Mucosa of rectum (tissue), 2 donors: ENCODE measurements around the gene VENTX.

Source experiments
- H3K27ac ChIP-seq, 2 donors: one replicate each; pipeline ENCODE4 v1.7.0; 2013; ENCODE audit warnings: inconsistent platforms in 2 of 2, low read depth in 2 of 2, low read length in 2 of 2
- H3K27me3 ChIP-seq, 2 donors: one replicate each; pipeline ENCODE4 v1.7.0; 2013; ENCODE audit warnings: low read length in 2 of 2; ENCODE audit not compliant: control insufficient read depth in 2 of 2, insufficient read depth in 2 of 2
- H3K36me3 ChIP-seq, 2 donors: one replicate each; pipeline ENCODE4 v1.7.0; 2013; ENCODE audit warnings: low read length in 2 of 2; ENCODE audit not compliant: control insufficient read depth in 2 of 2, insufficient read depth in 2 of 2
- H3K4me1 ChIP-seq, 2 donors: one replicate each; pipeline ENCODE4 v1.7.0; 2013; ENCODE audit warnings: low read length in 2 of 2, mild to moderate bottlenecking in 1 of 2; ENCODE audit not compliant: control insufficient read depth in 2 of 2, insufficient read depth in 2 of 2
- H3K4me3 ChIP-seq, 2 donors: one replicate each; pipeline ENCODE4 v1.7.0; 2013; ENCODE audit warnings: low read length in 2 of 2
- H3K9ac ChIP-seq, 2 donors: one replicate each; pipeline ENCODE4 v1.7.0; 2013; ENCODE audit warnings: low read length in 2 of 2, low read depth in 1 of 2, mild to moderate bottlenecking in 1 of 2
- H3K9me3 ChIP-seq, 2 donors: one replicate each; pipeline ENCODE4 v1.7.0; 2013; ENCODE audit warnings: low read length in 2 of 2; ENCODE audit not compliant: control insufficient read depth in 2 of 2
- donor health status: healthy.
- donor health status: Normal muscosa, but diverticular disease.

Gene VENTX

DNA sequence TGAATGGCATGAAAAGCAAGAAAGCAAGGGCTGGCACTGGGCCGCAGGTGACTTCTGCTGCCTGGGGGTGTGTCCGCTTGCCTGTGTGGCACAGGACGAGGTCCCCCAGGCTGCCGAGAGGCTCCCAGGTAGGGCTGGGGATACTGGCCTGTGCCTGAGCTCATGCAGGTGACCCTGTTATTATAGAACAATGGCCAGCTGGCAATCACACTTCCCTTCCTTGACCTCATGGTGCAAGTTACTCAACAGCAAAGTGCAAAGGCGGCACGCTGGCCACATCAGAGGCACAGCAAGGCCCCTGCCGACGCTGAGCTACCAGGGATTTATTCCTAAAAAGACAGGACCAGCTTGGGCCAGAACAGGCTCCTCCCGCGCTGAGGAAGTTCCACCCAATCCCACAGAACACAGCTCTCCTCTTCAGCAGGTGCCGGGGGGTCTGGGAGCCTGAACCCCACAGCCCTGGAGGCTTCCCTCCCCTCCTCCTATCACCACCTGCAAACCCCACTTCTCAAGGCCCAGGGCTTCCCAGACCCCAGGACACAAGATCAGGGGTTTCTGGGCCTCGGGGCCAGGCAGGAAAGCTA, 40.4 kb downstream of the VENTX start:
- Histone ChIP-seq H3K36me3 (peaks cover 24 to 26% of the 10 kb centered on the region in 2 donors), H3K9me3 (no peaks in the 10 kb centered on the region), H3K9ac (no peak overlapping the region), H3K27ac (peak overlapping the region; percentile 17 to 71), H3K4me3 (peak overlapping the region in 1 of 2 donors; percentile 7), H3K27me3 (peaks cover 0 to 10% of the 10 kb centered on the region in 2 donors), H3K4me1 (peaks cover 3 to 12% of the 10 kb centered on the region in 2 donors)

DNA sequence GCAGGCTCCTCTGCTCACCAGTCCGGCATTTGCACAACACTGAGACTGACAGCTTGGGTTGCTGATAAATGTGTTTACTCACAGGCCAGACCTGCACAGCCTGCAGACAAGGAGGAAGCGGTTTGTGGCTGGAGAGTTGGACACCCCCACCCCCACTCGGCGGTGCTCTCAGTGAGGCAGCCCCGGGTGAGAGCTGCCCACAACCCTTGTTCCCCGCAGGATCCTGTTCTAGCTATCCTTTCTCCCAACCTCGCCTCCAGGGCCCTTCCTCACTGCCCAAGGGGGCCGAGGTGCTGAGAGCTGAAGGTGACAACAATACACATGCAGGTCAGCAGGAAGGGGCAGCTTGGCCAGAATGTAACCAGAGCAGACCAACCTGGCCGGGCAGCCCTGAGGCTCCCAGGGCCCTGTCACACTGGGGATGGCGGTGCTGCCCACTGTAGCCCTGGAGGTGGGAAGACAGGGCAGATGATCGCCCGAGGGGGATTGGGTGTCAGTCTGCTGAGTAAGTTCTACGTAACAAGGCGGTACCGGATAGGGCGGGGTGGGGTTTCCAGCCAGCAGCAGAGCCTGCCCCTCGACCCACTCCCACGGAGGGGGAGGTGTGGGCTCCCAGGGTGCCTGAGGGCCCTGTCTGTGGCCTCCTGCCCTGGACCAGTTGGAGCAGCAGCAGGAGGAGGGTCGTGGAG, 41.1 kb downstream of the VENTX start:
- Histone ChIP-seq H3K9me3 (no peaks in the 10 kb centered on the region), H3K27ac (peak overlapping the region; percentile 17 to 71), H3K27me3 (peaks cover 0 to 10% of the 10 kb centered on the region in 2 donors), H3K4me1 (peaks cover 3 to 12% of the 10 kb centered on the region in 2 donors), H3K36me3 (peaks cover 31 to 33% of the 10 kb centered on the region in 2 donors), H3K9ac (no peak overlapping the region), H3K4me3 (no peak overlapping the region)

DNA sequence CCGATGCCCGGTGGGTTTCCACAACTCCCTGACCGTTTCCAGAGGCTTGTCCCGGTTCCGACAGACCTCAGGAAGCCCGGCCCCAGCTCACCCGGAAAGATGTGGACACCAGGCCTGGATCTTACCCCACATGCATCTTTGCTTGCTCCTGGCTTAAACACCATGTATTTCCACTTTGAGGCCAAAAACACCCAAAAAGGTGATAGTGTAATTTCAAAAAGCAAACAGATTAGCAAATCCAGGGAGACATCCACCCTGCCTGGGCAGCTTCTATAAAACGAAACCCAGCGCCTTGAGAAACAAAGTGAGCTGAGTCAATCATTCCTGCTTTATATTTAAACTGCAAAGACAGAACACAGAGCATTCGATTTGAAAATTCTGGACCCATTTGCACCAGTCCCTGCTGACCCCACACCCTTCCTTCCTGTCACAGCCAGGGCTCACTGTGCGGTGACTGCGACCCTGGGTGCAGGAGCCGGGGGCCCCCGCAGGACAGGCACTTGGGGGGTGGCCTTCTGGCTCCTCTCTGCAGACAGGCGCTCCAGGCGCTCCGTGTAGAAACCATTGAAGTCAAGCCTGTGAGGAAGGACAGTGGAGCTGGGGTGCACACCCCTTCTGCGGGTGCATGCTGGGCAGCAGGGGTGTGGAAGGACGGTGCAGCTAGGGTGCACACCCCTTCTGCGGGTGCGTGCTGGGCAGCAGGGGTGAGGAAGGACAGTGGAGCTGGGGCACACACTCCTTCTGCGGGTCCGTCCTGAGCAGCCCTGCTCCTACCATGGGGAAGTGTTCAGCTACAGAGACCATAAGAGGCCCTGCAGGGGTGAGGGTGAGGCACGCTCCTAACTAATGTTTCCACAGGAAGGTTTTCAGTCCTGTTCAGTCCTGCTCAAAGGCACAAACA, 41.9 kb downstream of the VENTX start:
- Histone ChIP-seq H3K9ac (no peak overlapping the region), H3K27ac (peak overlapping the region in 1 of 2 donors; percentile 71), H3K36me3 (peaks cover 38 to 41% of the 10 kb centered on the region in 2 donors), H3K9me3 (no peaks in the 10 kb centered on the region), H3K4me3 (no peak overlapping the region), H3K4me1 (peaks cover 3 to 12% of the 10 kb centered on the region in 2 donors), H3K27me3 (peaks cover 0 to 8% of the 10 kb centered on the region in 2 donors)

DNA sequence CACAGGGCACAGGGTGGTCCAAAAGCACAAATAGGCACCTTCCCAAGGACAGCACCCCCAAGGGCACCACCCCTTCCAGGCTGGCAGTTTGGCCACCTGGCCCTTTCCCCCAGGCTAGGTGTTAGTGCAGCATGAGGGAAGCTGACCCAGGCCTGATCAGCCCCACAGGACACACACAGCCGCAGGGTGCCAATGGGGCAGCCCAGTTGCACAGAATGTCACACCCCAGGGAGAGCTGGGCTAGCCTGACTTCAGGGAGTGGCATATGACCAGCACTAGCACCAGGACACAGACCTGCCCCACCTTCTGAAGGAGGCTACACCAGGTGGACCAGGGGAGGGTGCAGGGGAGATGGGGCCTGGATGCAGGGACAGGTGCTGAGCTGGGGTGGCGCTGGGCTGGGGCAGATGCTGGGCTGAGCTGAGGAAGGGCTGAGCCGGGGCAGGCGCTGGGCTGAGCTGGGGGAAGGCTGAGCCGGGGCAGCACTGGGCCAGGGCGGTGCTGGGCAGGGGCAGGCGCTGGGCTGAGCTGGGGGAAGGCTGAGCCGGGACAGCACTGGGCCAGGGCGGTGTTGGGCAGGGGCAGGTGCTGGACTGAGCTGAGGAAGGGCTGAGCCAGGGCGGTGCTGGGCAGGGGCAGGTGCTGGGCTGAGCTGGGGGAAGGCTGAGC, 42.9 kb downstream of the VENTX start:
- no peak overlapping the region for H3K4me3 ChIP-seq
- peaks cover 47 to 50% of the 10 kb centered on the region in 2 donors for H3K36me3 ChIP-seq
- H3K9ac ChIP-seq, result no peak overlapping the region
- H3K27me3 ChIP-seq, result peaks cover 0 to 2% of the 10 kb centered on the region in 2 donors
- H3K4me1 ChIP-seq, result peaks cover 3 to 9% of the 10 kb centered on the region in 2 donors
- H3K27ac ChIP-seq, result no peak overlapping the region
- H3K9me3 ChIP-seq, result no peaks in the 10 kb centered on the region

DNA sequence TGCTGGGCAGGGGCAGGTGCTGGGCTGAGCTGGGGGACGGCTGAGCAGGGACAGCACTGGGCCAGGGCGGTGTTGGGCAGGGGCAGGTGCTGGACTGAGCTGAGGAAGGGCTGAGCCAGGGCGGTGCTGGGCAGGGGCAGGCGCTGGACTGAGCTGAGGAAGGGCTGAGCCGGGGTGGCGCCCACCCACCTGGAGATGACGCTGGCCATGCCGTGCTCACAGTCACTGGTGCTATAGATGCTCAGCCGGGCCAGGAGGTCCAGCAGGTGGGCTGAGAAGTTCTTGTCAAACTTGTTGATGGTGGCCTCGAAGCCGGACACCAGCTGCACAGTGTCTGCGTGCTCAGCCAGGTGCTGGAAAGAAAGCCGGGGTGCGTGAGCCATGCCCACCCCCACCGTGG, 43.4 kb downstream of the VENTX start:
- Histone ChIP-seq H3K4me1 (peaks cover 3 to 9% of the 10 kb centered on the region in 2 donors), H3K36me3 (peaks cover 52 to 55% of the 10 kb centered on the region in 2 donors), H3K9ac (no peak overlapping the region), H3K9me3 (no peaks in the 10 kb centered on the region), H3K27ac (no peak overlapping the region), H3K4me3 (no peak overlapping the region), H3K27me3 (no peaks in the 10 kb centered on the region)

GRCh38 chr10:133281628-133282372, 44.1 kb downstream of the VENTX start:
- Histone ChIP-seq H3K36me3 (peaks cover 59% of the 10 kb centered on the region in 2 donors), H3K9ac (no peak overlapping the region), H3K9me3 (no peaks in the 10 kb centered on the region), H3K27ac (no peak overlapping the region), H3K4me3 (no peak overlapping the region), H3K4me1 (peaks cover 3 to 7% of the 10 kb centered on the region in 2 donors), H3K27me3 (no peaks in the 10 kb centered on the region)

DNA sequence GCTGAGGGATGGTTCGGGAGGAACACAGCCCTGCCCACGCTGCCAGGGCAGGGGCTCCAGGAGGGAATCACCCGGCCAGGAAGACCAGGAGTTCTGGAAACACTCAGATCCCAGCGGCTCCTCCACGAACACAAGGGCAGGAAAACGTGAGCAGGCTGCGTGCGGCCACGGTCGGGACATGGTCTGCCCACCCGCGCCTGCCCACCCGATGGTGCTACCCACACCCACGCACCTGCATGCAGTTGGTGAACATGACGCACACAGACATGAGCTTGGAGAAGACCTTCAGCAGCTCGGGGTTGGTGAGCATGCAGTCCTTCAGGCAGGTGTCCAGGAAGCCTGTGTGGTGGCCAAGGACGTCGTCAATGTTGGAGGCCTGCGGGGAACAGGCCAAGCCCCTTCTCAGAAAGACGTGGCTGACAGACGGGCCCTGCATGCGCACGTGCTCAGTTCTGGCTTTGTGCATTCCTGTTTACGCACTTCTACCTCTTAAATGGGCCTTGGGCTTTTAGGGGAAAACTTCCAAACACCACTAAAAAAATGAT, 45.3 kb downstream of the VENTX start:
- Histone ChIP-seq H3K9me3 (no peaks in the 10 kb centered on the region), H3K27me3 (no peaks in the 10 kb centered on the region), H3K4me1 (peaks cover 3 to 5% of the 10 kb centered on the region in 2 donors), H3K36me3 (peaks cover 64 to 67% of the 10 kb centered on the region in 2 donors), H3K9ac (no peak overlapping the region), H3K4me3 (no peak overlapping the region), H3K27ac (no peak overlapping the region)

GRCh38 chr10:133283931-133284330, 46.3 kb downstream of the VENTX start:
- H3K4me3 ChIP-seq, result no peak overlapping the region
- H3K4me1 ChIP-seq, result no peaks in the 10 kb centered on the region
- no peaks in the 10 kb centered on the region for H3K9me3 ChIP-seq
- H3K27me3 ChIP-seq, result no peaks in the 10 kb centered on the region
- peaks cover 70 to 72% of the 10 kb centered on the region in 2 donors for H3K36me3 ChIP-seq
- H3K27ac ChIP-seq, result no peak overlapping the region
- H3K9ac ChIP-seq, result no peak overlapping the region

GRCh38 chr10:133285217-133285616, 47.6 kb downstream of the VENTX start:
- Histone ChIP-seq H3K4me1 (no peaks in the 10 kb centered on the region), H3K27me3 (no peaks in the 10 kb centered on the region), H3K9ac (no peak overlapping the region), H3K27ac (no peak overlapping the region), H3K9me3 (no peaks in the 10 kb centered on the region), H3K36me3 (peaks cover 71 to 76% of the 10 kb centered on the region in 2 donors), H3K4me3 (no peak overlapping the region)
